Naive thymus-derived CD4-positive, alpha-beta T cell (primary cell): Measurements from ENCODE around the gene LCLAT1. TPM values are rescaled to one million over a fixed set of nuclear protein-coding genes. Genes with fewer than 3 reads are reported as not detected.
"Not testable (repeated sequence)": the region's sequence is repeated elsewhere in the genome, so short reads cannot be mapped to it uniquely, and the experiment has no call there.

Experiments
- ATAC-seq: fragments of 150-1000 bp; cut with Tn5 transposase; 2 replicates; pipeline ENCODE4 v1.10.0; 2021; ENCODE audit warnings: mild to moderate bottlenecking, moderate library complexity
- CTCF ChIA-PET: fragments of 350-600 bp; sonication (Branson Sonifier 250); formaldehyde crosslinking; loops from one replicate; lab custom pipeline; 2021; ENCODE audit warnings: antibody characterized with exemption; lab: Charles Lee
- POLR2A ChIA-PET: fragments of 350-600 bp; sonication (Branson Sonifier 250); formaldehyde crosslinking; loops from one replicate; lab custom pipeline; 2021; ENCODE audit warnings: antibody characterized with exemption, inconsistent platforms; lab: Charles Lee
- DNase-seq, 9 donors: peaks; one replicate each; pipeline versions ENCODE4 v3.0.0 to v3.0.0-alpha.2; 2020 to 2022; ENCODE audit warnings: mixed read lengths in 1 of 9
- H3K27ac ChIP-seq: one replicate; pipeline ENCODE4 v1.7.0; 2013; ENCODE audit warnings: mild to moderate bottlenecking, low read depth, low read length, moderate library complexity
- H3K27me3 ChIP-seq, 2 donors: one replicate each; pipeline ENCODE4 v1.7.0; 2013; ENCODE audit warnings: low read length in 2 of 2, mild to moderate bottlenecking in 2 of 2, moderate library complexity in 2 of 2; ENCODE audit not compliant: control insufficient read depth in 2 of 2, insufficient read depth in 2 of 2
- H3K36me3 ChIP-seq, 3 experiments: 1 replicate in 2 of 3; 2 replicates in 1 of 3; pipeline ENCODE4 v1.7.0; 2013; ENCODE audit warnings: low read length in 3 of 3, mild to moderate bottlenecking in 3 of 3, moderate library complexity in 1 of 3; ENCODE audit not compliant: insufficient read depth in 3 of 3, control insufficient read depth in 2 of 3
- H3K4me1 ChIP-seq, 2 donors: one replicate each; pipeline ENCODE4 v1.7.0; 2013; ENCODE audit warnings: low read length in 2 of 2, mild to moderate bottlenecking in 2 of 2, moderate library complexity in 1 of 2; ENCODE audit not compliant: control insufficient read depth in 2 of 2, insufficient read depth in 2 of 2
- H3K4me3 ChIP-seq: 2 replicates; pipeline ENCODE4 v1.7.0; 2013; ENCODE audit warnings: mild to moderate bottlenecking, low read length
- H3K9me3 ChIP-seq, 3 experiments: 1 replicate in 2 of 3; 2 replicates in 1 of 3; pipeline ENCODE4 v1.7.0; 2013; ENCODE audit warnings: low read length in 3 of 3; ENCODE audit not compliant: control insufficient read depth in 2 of 3
- H3K27ac Mint-ChIP-seq, 9 donors: one replicate each; pipeline ENCODE4 v1.8.0; 2020 to 2022; ENCODE audit warnings: mixed read lengths in 9 of 9, mild to moderate bottlenecking in 8 of 9, moderate library complexity in 5 of 9, inconsistent platforms in 2 of 9
- H3K27me3 Mint-ChIP-seq, 5 donors: one replicate each; pipeline ENCODE4 v1.8.0; 2021 to 2022; ENCODE audit warnings: mixed read lengths in 5 of 5, mild to moderate bottlenecking in 1 of 5
- H3K36me3 Mint-ChIP-seq, 5 donors: one replicate each; pipeline ENCODE4 v1.8.0; 2020 to 2022; ENCODE audit warnings: mixed read lengths in 5 of 5, mild to moderate bottlenecking in 3 of 5, inconsistent platforms in 1 of 5
- H3K4me1 Mint-ChIP-seq, 7 donors: one replicate each; pipeline ENCODE4 v1.8.0; 2020 to 2022; ENCODE audit warnings: mixed read lengths in 7 of 7, mild to moderate bottlenecking in 3 of 7, inconsistent platforms in 1 of 7
- H3K4me3 Mint-ChIP-seq, 10 donors: one replicate each; pipeline ENCODE4 v1.8.0; 2020 to 2022; ENCODE audit warnings: mild to moderate bottlenecking in 10 of 10, mixed read lengths in 10 of 10, moderate library complexity in 6 of 10, inconsistent platforms in 2 of 10
- H3K9me3 Mint-ChIP-seq, 11 donors: one replicate each; pipeline ENCODE4 v1.8.0; 2020 to 2022; ENCODE audit warnings: mixed read lengths in 11 of 11, mild to moderate bottlenecking in 4 of 11, inconsistent platforms in 1 of 11, moderate library complexity in 1 of 11
- intact Hi-C, 2 donors: fragments of 100-400 bp; cut with micrococcal nuclease; formaldehyde crosslinking; loops; one replicate each; pipeline ENCODE4 v1.15.1; 2023
- polyA plus RNA-seq, 2 donors: library from polyadenylated mRNA; unstranded; fragments of 300-500 nt; fragmentation: Illumina TruSeq; gene quantifications; one replicate each; pipeline ENCODE4 v1.2.3, GENCODE V29; 2021
- total RNA-seq, 6 experiments: library from RNA in 5 of 6; stranded (reverse) in 5 of 6; gene quantifications; 1 replicate in 5 of 6; 2 replicates in 1 of 6; pipeline ENCODE4 v1.2.3 and lab custom pipeline; 2021 to 2026

Gene LCLAT1
- total and polyA plus RNA-seq, 7 experiments from 2014 or later: 16.2 to 37.6 (median 22.2) TPM

GRCh38 chr2:30614227-30614626 is 167.2 kb downstream of the LCLAT1 start:
- H3K27me3 Mint-ChIP-seq, DNase-seq, H3K27ac Mint-ChIP-seq, H3K27ac ChIP-seq, POLR2A ChIA-PET, CTCF ChIA-PET, H3K4me1 ChIP-seq, H3K9me3 Mint-ChIP-seq, H3K4me3 Mint-ChIP-seq, H3K4me3 ChIP-seq, H3K9me3 ChIP-seq, ATAC-seq, H3K36me3 ChIP-seq, H3K27me3 ChIP-seq, intact Hi-C loops, H3K4me1 Mint-ChIP-seq: not testable (repeated sequence)
- H3K36me3 Mint-ChIP-seq: peaks cover 0 to 30% (median 13%) of the 10 kb centered on the region in 5 donors

GRCh38 chr2:30615926-30616325 is 168.9 kb downstream of the LCLAT1 start:
- Histone ChIP-seq H3K4me3 (no peak overlapping the region), H3K36me3 (no peaks in the 10 kb centered on the region), H3K4me1 (no peaks in the 10 kb centered on the region), H3K27ac (no peak overlapping the region), H3K9me3 (no peaks in the 10 kb centered on the region), H3K27me3 (no peaks in the 10 kb centered on the region)
- ATAC-seq (no peak), DNase-seq (no peak)
- ChIA-PET POLR2A (no interaction called here), CTCF (no interaction called here)
- Mint-ChIP-seq H3K9me3 (peaks cover 0 to 1% (median 0%) of the 10 kb centered on the region in 11 donors), H3K27ac (no peak overlapping the region), H3K4me3 (no peak overlapping the region), H3K4me1 (peaks cover 0 to 9% (median 0%) of the 10 kb centered on the region in 7 donors), H3K36me3 (peaks cover 0 to 32% (median 14%) of the 10 kb centered on the region in 5 donors), H3K27me3 (no peaks in the 10 kb centered on the region)
- intact Hi-C loops: no loop called here

GRCh38 chr2:30620102-30620501 is 173.1 kb downstream of the LCLAT1 start:
- Mint-ChIP-seq H3K27me3 (no peaks in the 10 kb centered on the region), H3K4me3 (no peak overlapping the region), H3K4me1 (peaks cover 5 to 42% (median 7%) of the 10 kb centered on the region in 7 donors), H3K36me3 (peaks cover 17 to 44% (median 29%) of the 10 kb centered on the region in 5 donors), H3K9me3 (peaks cover 0 to 4% (median 0%) of the 10 kb centered on the region in 11 donors), H3K27ac (no peak overlapping the region)
- Histone ChIP-seq H3K27me3 (no peaks in the 10 kb centered on the region), H3K4me3 (no peak overlapping the region), H3K27ac (no peak overlapping the region), H3K4me1 (no peaks in the 10 kb centered on the region), H3K36me3 (peaks cover 0 to 10% (median 0%) of the 10 kb centered on the region in 3 experiments), H3K9me3 (no peaks in the 10 kb centered on the region)
- intact Hi-C loops: no loop called here
- POLR2A ChIA-PET: no interaction called here
- ATAC-seq: no peak
- DNase-seq: no peak
- CTCF ChIA-PET: no interaction called here

- Mint-ChIP-seq H3K27ac (peak overlapping the region in 4 of 9 donors; percentile 53 to 84 (median 72)), H3K36me3 (peaks cover 16 to 38% (median 29%) of the 10 kb centered on the region in 5 donors), H3K4me3 (no peak overlapping the region), H3K9me3 (peaks cover 0 to 4% (median 0%) of the 10 kb centered on the region in 11 donors), H3K27me3 (no peaks in the 10 kb centered on the region), H3K4me1 (peaks cover 5 to 45% (median 10%) of the 10 kb centered on the region in 7 donors)
- CTCF ChIA-PET: no interaction called here
- Histone ChIP-seq H3K36me3 (peaks cover 0 to 10% (median 0%) of the 10 kb centered on the region in 3 experiments), H3K27ac (no peak overlapping the region), H3K4me1 (no peaks in the 10 kb centered on the region), H3K27me3 (no peaks in the 10 kb centered on the region), H3K9me3 (no peaks in the 10 kb centered on the region), H3K4me3 (no peak overlapping the region)
- intact Hi-C loops: no loop called here
- POLR2A ChIA-PET: no interaction called here
- no peak for ATAC-seq
- no peak for DNase-seq
These were observed 174.8 kb downstream of the LCLAT1 start for GRCh38 chr2:30621836-30622235.

GRCh38 chr2:30622452-30622851 is 175.4 kb downstream of the LCLAT1 start:
- H3K36me3 Mint-ChIP-seq: peaks cover 16 to 38% (median 29%) of the 10 kb centered on the region in 5 donors
- CTCF ChIA-PET: no interaction called here
- H3K4me1 ChIP-seq: no peaks in the 10 kb centered on the region
- intact Hi-C loops: no loop called here
- H3K27me3 ChIP-seq: no peaks in the 10 kb centered on the region
- no peaks in the 10 kb centered on the region for H3K27me3 Mint-ChIP-seq
- POLR2A ChIA-PET: no interaction called here
- H3K9me3 ChIP-seq: no peaks in the 10 kb centered on the region
- no peak overlapping the region for H3K4me3 ChIP-seq
- ATAC-seq (peak; percentile 37), DNase-seq (peak in 6 of 9 donors; percentile 8 to 40 (median 17))
- H3K27ac Mint-ChIP-seq: peak overlapping the region in 6 of 9 donors; percentile 42 to 87 (median 72)
- H3K36me3 ChIP-seq: peaks cover 0 to 10% (median 0%) of the 10 kb centered on the region in 3 experiments
- peak overlapping the region in 2 of 10 donors; percentile 4 to 28 for H3K4me3 Mint-ChIP-seq
- H3K4me1 Mint-ChIP-seq: peaks cover 5 to 49% (median 10%) of the 10 kb centered on the region in 7 donors
- H3K9me3 Mint-ChIP-seq: peaks cover 0 to 4% (median 0%) of the 10 kb centered on the region in 11 donors
- H3K27ac ChIP-seq: no peak overlapping the region

GRCh38 chr2:30625276-30625675 is 178.2 kb downstream of the LCLAT1 start:
- H3K27me3 ChIP-seq: no peaks in the 10 kb centered on the region
- Mint-ChIP-seq H3K4me3 (no peak overlapping the region), H3K4me1 (peaks cover 11 to 65% (median 23%) of the 10 kb centered on the region in 7 donors), H3K27ac (peak overlapping the region in 1 of 9 donors; percentile 30), H3K9me3 (peaks cover 0 to 4% (median 0%) of the 10 kb centered on the region in 11 donors), H3K27me3 (no peaks in the 10 kb centered on the region), H3K36me3 (peaks cover 16 to 36% (median 25%) of the 10 kb centered on the region in 5 donors)
- H3K4me1 ChIP-seq: peaks cover 0 to 10% of the 10 kb centered on the region in 2 donors
- CTCF ChIA-PET: no interaction called here
- no peak overlapping the region for H3K4me3 ChIP-seq
- intact Hi-C loops: no loop called here
- no peaks in the 10 kb centered on the region for H3K9me3 ChIP-seq
- POLR2A ChIA-PET: no interaction called here
- ATAC-seq (no peak), DNase-seq (no peak)
- peaks cover 0 to 10% (median 0%) of the 10 kb centered on the region in 3 experiments for H3K36me3 ChIP-seq
- no peak overlapping the region for H3K27ac ChIP-seq

- H3K4me1 ChIP-seq: peaks cover 0 to 10% of the 10 kb centered on the region in 2 donors
- DNase-seq (no peak), ATAC-seq (no peak)
- peaks cover 0 to 10% (median 0%) of the 10 kb centered on the region in 3 experiments for H3K36me3 ChIP-seq
- peaks cover 0 to 4% (median 0%) of the 10 kb centered on the region in 11 donors for H3K9me3 Mint-ChIP-seq
- intact Hi-C loops: no loop called here
- no peak overlapping the region for H3K27ac Mint-ChIP-seq
- no peak overlapping the region for H3K4me3 ChIP-seq
- no peak overlapping the region for H3K4me3 Mint-ChIP-seq
- H3K4me1 Mint-ChIP-seq: peaks cover 12 to 69% (median 26%) of the 10 kb centered on the region in 7 donors
- no peaks in the 10 kb centered on the region for H3K27me3 ChIP-seq
- no peaks in the 10 kb centered on the region for H3K9me3 ChIP-seq
- CTCF ChIA-PET: interaction anchor here (0.6 kb wide), 1 partner anchor 23 kb away, joined by 3 read pairs; no protein-coding TSS in a partner anchor
- H3K27ac ChIP-seq: no peak overlapping the region
- H3K27me3 Mint-ChIP-seq: no peaks in the 10 kb centered on the region
- H3K36me3 Mint-ChIP-seq: peaks cover 16 to 36% (median 25%) of the 10 kb centered on the region in 5 donors
- POLR2A ChIA-PET: no interaction called here
These were observed 178.7 kb downstream of the LCLAT1 start for GRCh38 chr2:30625701-30626100.
